ACC112 (cell line): ENCODE data around the gene SORCS1.
"Not testable (repeated sequence)": the region's sequence is repeated elsewhere in the genome, so short reads cannot be mapped to it uniquely, and the experiment has no call there.

ENCODE experiments used
- H2AFZ ChIP-seq: fragments of 200-600 bp; sonication (generic); one replicate; pipeline ENCODE4 v1.6.0; 2017; ENCODE audit warnings: antibody characterized with exemption, low read length; ENCODE audit not compliant: unreplicated experiment
- H3K27ac ChIP-seq: fragments of 200-600 bp; sonication (generic); 2 replicates; pipeline ENCODE4 v1.5.1; 2014; ENCODE audit warnings: low read depth, mild to moderate bottlenecking, antibody characterized with exemption, low read length, moderate library complexity
- H3K27me3 ChIP-seq: fragments of 200-600 bp; sonication (generic); 2 replicates; pipeline ENCODE4 v1.6.1; 2014; ENCODE audit warnings: mild to moderate bottlenecking, antibody characterized with exemption, low read length, moderate library complexity, mixed read lengths; ENCODE audit not compliant: insufficient read depth
- H3K36me3 ChIP-seq: fragments of 200-600 bp; sonication (generic); 2 replicates; pipeline ENCODE4 v1.6.1; 2016; ENCODE audit warnings: mild to moderate bottlenecking, antibody characterized with exemption, low read length, moderate library complexity, mixed read lengths; ENCODE audit not compliant: insufficient read depth
- H3K4me1 ChIP-seq: fragments of 200-600 bp; sonication (generic); one replicate; pipeline ENCODE4 v1.6.1; 2016; ENCODE audit warnings: low read length, mixed read lengths; ENCODE audit not compliant: insufficient read depth, unreplicated experiment, control insufficient read depth
- H3K4me3 ChIP-seq: fragments of 200-600 bp; sonication (generic); 2 replicates; pipeline ENCODE4 v1.5.1; 2014; ENCODE audit warnings: mild to moderate bottlenecking, low read depth, low read length
- H3K79me2 ChIP-seq: fragments of 200-600 bp; sonication (generic); one replicate; pipeline ENCODE4 v1.6.0; 2016; ENCODE audit warnings: low read length; ENCODE audit not compliant: control insufficient read depth, unreplicated experiment, insufficient read depth

Gene SORCS1

GRCh38 chr10:107051769-107052168 lies 112.7 kb downstream of the SORCS1 start:
- Histone ChIP-seq H3K79me2 (no peaks in the 10 kb centered on the region), H3K4me3 (no peak overlapping the region), H3K27me3 (no peaks in the 10 kb centered on the region), H3K36me3 (no peaks in the 10 kb centered on the region), H2AFZ (no peak overlapping the region), H3K4me1 (no peaks in the 10 kb centered on the region), H3K27ac (no peak overlapping the region)

GRCh38 chr10:107043461-107043860 lies 121.0 kb downstream of the SORCS1 start:
- H3K79me2 ChIP-seq = no peaks in the 10 kb centered on the region
- no peak overlapping the region for H3K4me3 ChIP-seq
- no peaks in the 10 kb centered on the region for H3K4me1 ChIP-seq
- no peaks in the 10 kb centered on the region for H3K27me3 ChIP-seq
- H2AFZ ChIP-seq = no peak overlapping the region
- H3K36me3 ChIP-seq = no peaks in the 10 kb centered on the region
- H3K27ac ChIP-seq = no peak overlapping the region

DNA sequence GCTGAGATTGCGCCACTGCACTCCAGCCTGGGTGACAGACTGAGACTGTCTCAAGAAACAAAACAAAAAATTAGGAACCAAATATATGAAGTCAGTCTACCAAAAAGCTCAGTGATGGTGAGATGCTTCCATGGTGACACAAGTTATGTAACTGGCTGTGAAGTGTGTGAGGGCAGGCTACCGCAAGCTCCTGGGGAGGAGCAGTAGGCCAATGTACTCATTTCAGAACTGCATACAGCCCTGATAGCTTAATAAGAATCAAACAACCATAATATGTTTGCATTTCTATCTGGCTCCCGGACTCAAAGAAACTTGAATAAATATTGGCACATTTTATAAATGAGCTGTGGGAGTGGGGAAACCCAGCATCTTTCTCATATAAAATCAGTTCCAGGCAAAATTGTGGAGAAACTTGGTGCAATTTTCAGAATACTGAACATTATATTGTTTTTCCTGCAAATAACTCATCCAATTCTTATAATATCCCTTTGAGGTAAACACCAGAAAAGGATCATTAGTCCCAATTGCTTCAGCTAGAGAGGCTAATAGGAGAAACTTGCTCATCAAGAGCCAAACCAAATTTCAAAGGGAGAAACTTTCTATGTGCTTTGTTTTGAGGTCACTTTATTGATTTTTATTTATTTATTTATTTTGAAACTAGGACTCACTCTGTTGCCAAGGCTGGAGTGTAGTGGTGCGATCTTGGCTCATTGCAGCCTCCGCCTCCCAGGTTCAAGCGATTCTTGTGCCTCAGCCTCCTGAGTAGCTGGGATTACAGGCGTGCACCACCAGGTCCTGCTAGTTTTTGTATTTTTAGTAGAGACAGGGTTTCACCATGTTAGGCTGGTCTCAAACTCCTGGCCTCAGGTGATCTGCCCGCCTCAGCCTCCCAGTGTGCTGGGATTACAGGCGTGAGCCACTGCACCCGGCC lies 127.0 kb downstream of the SORCS1 start:
- Histone ChIP-seq H3K27ac (no peak overlapping the region), H3K36me3 (no peaks in the 10 kb centered on the region), H3K27me3 (no peaks in the 10 kb centered on the region), H3K4me1 (no peaks in the 10 kb centered on the region), H2AFZ (no peak overlapping the region), H3K79me2 (no peaks in the 10 kb centered on the region), H3K4me3 (no peak overlapping the region)

- no peaks in the 10 kb centered on the region for H3K79me2 ChIP-seq
- no peaks in the 10 kb centered on the region for H3K27me3 ChIP-seq
- no peaks in the 10 kb centered on the region for H3K36me3 ChIP-seq
- no peak overlapping the region for H3K4me3 ChIP-seq
- H3K4me1 ChIP-seq = no peaks in the 10 kb centered on the region
- no peak overlapping the region for H3K27ac ChIP-seq
- H2AFZ ChIP-seq = no peak overlapping the region
These were observed 130.6 kb downstream of the SORCS1 start for GRCh38 chr10:107033799-107034422.

- Histone ChIP-seq H3K4me3 (no peak overlapping the region), H3K79me2 (no peaks in the 10 kb centered on the region), H3K36me3 (no peaks in the 10 kb centered on the region), H3K27ac (no peak overlapping the region), H2AFZ (no peak overlapping the region), H3K27me3 (no peaks in the 10 kb centered on the region), H3K4me1 (no peaks in the 10 kb centered on the region)
These were observed 131.7 kb downstream of the SORCS1 start for GRCh38 chr10:107032700-107033401.

- H3K4me1 ChIP-seq = no peaks in the 10 kb centered on the region
- no peaks in the 10 kb centered on the region for H3K79me2 ChIP-seq
- H3K27ac ChIP-seq = no peak overlapping the region
- H3K36me3 ChIP-seq = no peaks in the 10 kb centered on the region
- H2AFZ ChIP-seq = no peak overlapping the region
- no peaks in the 10 kb centered on the region for H3K27me3 ChIP-seq
- H3K4me3 ChIP-seq = no peak overlapping the region
These were observed 132.4 kb downstream of the SORCS1 start for GRCh38 chr10:107031931-107032699.

DNA sequence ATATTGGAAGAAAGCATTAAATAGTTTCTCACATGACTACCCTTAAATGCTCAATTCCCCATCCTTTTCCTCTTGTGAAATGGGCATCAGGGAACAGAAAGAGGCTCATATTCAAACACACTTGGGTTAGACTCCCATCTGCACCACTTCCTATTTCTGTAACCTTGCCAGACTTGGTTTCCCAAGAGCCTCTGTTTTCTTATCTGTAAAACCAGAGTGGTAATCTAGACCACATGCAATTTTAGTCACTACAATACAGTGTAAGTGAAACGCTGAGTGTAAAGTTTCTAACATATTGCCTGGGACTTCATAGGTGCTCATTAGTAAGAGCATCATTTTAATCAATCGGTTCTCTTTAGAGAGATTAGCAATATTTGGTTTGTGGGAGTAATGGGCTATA lies 136.3 kb downstream of the SORCS1 start:
- H3K27me3 ChIP-seq = no peaks in the 10 kb centered on the region
- H3K4me1 ChIP-seq = no peaks in the 10 kb centered on the region
- H3K27ac ChIP-seq = no peak overlapping the region
- no peak overlapping the region for H3K4me3 ChIP-seq
- H3K36me3 ChIP-seq = no peaks in the 10 kb centered on the region
- H2AFZ ChIP-seq = no peak overlapping the region
- H3K79me2 ChIP-seq = no peaks in the 10 kb centered on the region

- no peak overlapping the region for H3K27ac ChIP-seq
- no peaks in the 10 kb centered on the region for H3K4me1 ChIP-seq
- H3K27me3 ChIP-seq = no peaks in the 10 kb centered on the region
- H3K36me3 ChIP-seq = no peaks in the 10 kb centered on the region
- no peak overlapping the region for H2AFZ ChIP-seq
- H3K79me2 ChIP-seq = no peaks in the 10 kb centered on the region
- H3K4me3 ChIP-seq = no peak overlapping the region
These were observed 138.8 kb downstream of the SORCS1 start for GRCh38 chr10:107025676-107026075.

- not testable (repeated sequence) for H3K4me3 ChIP-seq, H3K36me3 ChIP-seq, H3K27me3 ChIP-seq
These were observed 140.5 kb downstream of the SORCS1 start for GRCh38 chr10:107024033-107024432.

DNA sequence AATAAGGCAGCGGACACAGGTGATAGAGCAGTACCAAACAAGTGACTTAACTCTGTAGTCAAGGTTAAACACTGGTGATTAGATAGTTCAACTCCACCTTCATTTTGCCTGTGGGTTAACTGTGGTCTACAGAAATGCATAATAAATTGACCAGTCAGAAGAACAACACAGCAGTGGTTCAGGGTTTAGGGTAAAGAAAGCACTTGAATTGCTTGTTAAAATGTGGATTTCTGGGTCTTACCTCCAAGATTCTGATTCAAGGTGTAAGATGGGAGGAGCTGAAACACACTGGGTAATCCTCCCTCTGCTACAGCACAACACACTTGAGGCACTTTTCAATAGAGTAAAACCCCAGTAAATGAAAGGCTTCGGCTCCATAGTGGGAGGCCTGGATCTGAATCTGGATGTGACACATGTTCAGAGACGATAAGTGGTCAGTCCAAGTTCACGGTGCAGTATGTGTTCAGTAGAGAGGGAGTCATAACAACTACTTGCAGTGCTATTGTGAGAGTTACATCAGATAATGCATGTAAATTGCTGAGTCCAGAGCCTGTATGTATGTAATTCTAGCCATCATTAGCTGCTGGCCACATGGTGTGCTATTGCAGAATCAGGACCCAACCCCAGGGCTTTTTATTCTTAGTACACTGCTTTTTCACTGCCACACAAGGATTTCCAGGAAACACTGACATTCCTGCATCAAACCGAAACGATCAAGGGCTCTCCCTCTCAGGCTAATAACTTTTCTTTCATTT lies 141.7 kb downstream of the SORCS1 start:
- Histone ChIP-seq H3K4me3 (no peak overlapping the region), H3K27me3 (no peaks in the 10 kb centered on the region), H3K4me1 (no peaks in the 10 kb centered on the region), H3K36me3 (no peaks in the 10 kb centered on the region), H3K79me2 (no peaks in the 10 kb centered on the region), H2AFZ (no peak overlapping the region), H3K27ac (no peak overlapping the region)

More at GRCh38 chr10:107024033-107024432, 140.5 kb downstream of the SORCS1 start:
- not testable (repeated sequence) for H2AFZ ChIP-seq, H3K4me1 ChIP-seq, H3K27ac ChIP-seq, H3K79me2 ChIP-seq
